SK-N-SH treated with all-trans-retinoic acid at 6 μM for 48 hours (cell line): ENCODE data around the gene CACNA1C.

Experiments used
- ATAC-seq: fragments of 200-7000 bp; cut with Tn5 transposase; 3 replicates; pipeline ENCODE4 v1.9.1; 2020; ENCODE audit warnings: mild to moderate bottlenecking, moderate library complexity
- ARNTL ChIP-seq: fragments of 450-650 bp; formaldehyde crosslinking; IDR thresholded peaks from 2 replicates; pipeline ENCODE4 v1.5.0; 2020; ENCODE audit warnings: low read depth, mild to moderate bottlenecking, moderate library complexity, borderline replicate concordance
- BACH2 ChIP-seq: fragments of 250-450 bp; sonication (Bioruptor Pico); IDR thresholded peaks from 2 replicates; pipeline ENCODE4 v1.9.0; 2021; ENCODE audit warnings: mild to moderate bottlenecking, borderline replicate concordance
- CSDC2 ChIP-seq: fragments of 250-450 bp; sonication (Bioruptor Pico); IDR thresholded peaks from 2 replicates; pipeline ENCODE4 v1.5.0; 2020; ENCODE audit warnings: mild to moderate bottlenecking, moderate library complexity
- CSRNP3 ChIP-seq: fragments of 250-450 bp; sonication (Bioruptor Pico); IDR thresholded peaks from 2 replicates; pipeline ENCODE4 v1.5.1; 2021; ENCODE audit warnings: mild to moderate bottlenecking, moderate library complexity
- ESRRG ChIP-seq: fragments of 250-450 bp; sonication (Bioruptor Pico); IDR thresholded peaks from 2 replicates; pipeline ENCODE4 v1.6.1; 2021; ENCODE audit warnings: mild to moderate bottlenecking
- GLIS3 ChIP-seq: fragments of 250-450 bp; sonication (Bioruptor Pico); IDR thresholded peaks from 2 replicates; pipeline ENCODE4 v1.5.0; 2020; ENCODE audit warnings: mild to moderate bottlenecking, moderate library complexity
- ISL1 ChIP-seq: fragments of 250-450 bp; sonication (Bioruptor Pico); IDR thresholded peaks from 2 replicates; pipeline ENCODE4 v2.1.2; 2022; ENCODE audit warnings: mild to moderate bottlenecking, moderate library complexity
- OSR1 ChIP-seq: fragments of 250-450 bp; sonication (Bioruptor Pico); IDR thresholded peaks from 2 replicates; pipeline ENCODE4 v1.8.0; 2022; ENCODE audit warnings: moderate library complexity, mild to moderate bottlenecking, inconsistent platforms
- PATZ1 ChIP-seq: fragments of 250-450 bp; sonication (Bioruptor Pico); IDR thresholded peaks from 2 replicates; pipeline ENCODE4 v1.8.0; 2020; ENCODE audit warnings: mild to moderate bottlenecking, moderate library complexity, borderline replicate concordance
- RARB ChIP-seq: fragments of 250-450 bp; sonication (Bioruptor Pico); IDR thresholded peaks from 2 replicates; pipeline ENCODE4 v1.8.0; 2021; ENCODE audit warnings: mild to moderate bottlenecking, moderate library complexity
- SNAI2 ChIP-seq: fragments of 250-450 bp; sonication (Bioruptor Pico); IDR thresholded peaks from 2 replicates; pipeline ENCODE4 v1.5.0; 2020; ENCODE audit warnings: mild to moderate bottlenecking, moderate library complexity
- TOX ChIP-seq: fragments of 250-450 bp; sonication (Bioruptor Pico); IDR thresholded peaks from 2 replicates; pipeline ENCODE4 v1.8.0; 2021; ENCODE audit warnings: mild to moderate bottlenecking, moderate library complexity, borderline replicate concordance
- TSHZ2 ChIP-seq: fragments of 250-450 bp; sonication (Bioruptor Pico); IDR thresholded peaks from 2 replicates; pipeline ENCODE4 v1.5.0; 2020; ENCODE audit warnings: mild to moderate bottlenecking, moderate library complexity
- ZC3H10 ChIP-seq: fragments of 250-450 bp; sonication (Bioruptor Pico); IDR thresholded peaks from 2 replicates; pipeline ENCODE4 v1.5.1; 2021; ENCODE audit warnings: mild to moderate bottlenecking, moderate library complexity
- ZFP3 ChIP-seq: fragments of 250-450 bp; sonication (Bioruptor Pico); IDR thresholded peaks from 2 replicates; pipeline ENCODE4 v1.5.0; 2020; ENCODE audit warnings: mild to moderate bottlenecking, moderate library complexity
- ZFP30 ChIP-seq: fragments of 450-650 bp; formaldehyde crosslinking; IDR thresholded peaks from 2 replicates; pipeline ENCODE4 v1.5.0; 2022; ENCODE audit warnings: mild to moderate bottlenecking, moderate library complexity
- ZNF565 ChIP-seq: fragments of 450-650 bp; formaldehyde crosslinking; conservative IDR thresholded peaks from 2 replicates; pipeline ENCODE4 v1.5.0; 2020; ENCODE audit warnings: low read depth, mild to moderate bottlenecking, moderate library complexity
- ZNF70 ChIP-seq: fragments of 450-650 bp; formaldehyde crosslinking; IDR thresholded peaks from 2 replicates; pipeline ENCODE4 v1.5.0; 2020; ENCODE audit warnings: mild to moderate bottlenecking, moderate library complexity
- TF ChIP-seq, protein P1 (sequence below): fragments of 250-450 bp; sonication (Bioruptor Pico); IDR thresholded peaks from 2 replicates; pipeline ENCODE4 v1.8.0; 2021; ENCODE audit warnings: low read depth, mild to moderate bottlenecking, moderate library complexity, borderline replicate concordance

CACNA1C gene

GRCh38 chr12:2578772-2579171 lies 526.0 kb downstream of the CACNA1C start:
- TF ChIP-seq SNAI2 (CRISPR knock-in tag) (no peak), PATZ1 (CRISPR knock-in tag) (no peak), ISL1 (CRISPR knock-in tag) (no peak), ESRRG (CRISPR knock-in tag) (no peak), ZFP3 (no peak), ARNTL (no peak)
- TF ChIP-seq, protein P1, sequence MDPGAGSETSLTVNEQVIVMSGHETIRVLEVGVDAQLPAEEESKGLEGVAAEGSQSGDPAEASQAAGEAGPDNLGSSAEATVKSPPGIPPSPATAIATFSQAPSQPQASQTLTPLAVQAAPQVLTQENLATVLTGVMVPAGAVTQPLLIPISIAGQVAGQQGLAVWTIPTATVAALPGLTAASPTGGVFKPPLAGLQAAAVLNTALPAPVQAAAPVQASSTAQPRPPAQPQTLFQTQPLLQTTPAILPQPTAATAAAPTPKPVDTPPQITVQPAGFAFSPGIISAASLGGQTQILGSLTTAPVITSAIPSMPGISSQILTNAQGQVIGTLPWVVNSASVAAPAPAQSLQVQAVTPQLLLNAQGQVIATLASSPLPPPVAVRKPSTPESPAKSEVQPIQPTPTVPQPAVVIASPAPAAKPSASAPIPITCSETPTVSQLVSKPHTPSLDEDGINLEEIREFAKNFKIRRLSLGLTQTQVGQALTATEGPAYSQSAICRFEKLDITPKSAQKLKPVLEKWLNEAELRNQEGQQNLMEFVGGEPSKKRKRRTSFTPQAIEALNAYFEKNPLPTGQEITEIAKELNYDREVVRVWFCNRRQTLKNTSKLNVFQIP (CRISPR knock-in tag) = no peak
- no peak for ATAC-seq

- TF ChIP-seq SNAI2 (CRISPR knock-in tag) (no peak), RARB (CRISPR knock-in tag) (no peak)
- ATAC-seq = no peak
Observed at GRCh38 chr12:2580821-2581220, 528.0 kb downstream of the CACNA1C start.

GRCh38 chr12:2581293-2582045 lies 528.7 kb downstream of the CACNA1C start:
- TF ChIP-seq OSR1 (no peak), RARB (CRISPR knock-in tag) (no peak), GLIS3 (no peak), PATZ1 (CRISPR knock-in tag) (no peak), BACH2 (CRISPR knock-in tag) (no peak), CSDC2 (CRISPR knock-in tag) (no peak), TOX (CRISPR knock-in tag) (no peak)
- ATAC-seq = no peak

DNA sequence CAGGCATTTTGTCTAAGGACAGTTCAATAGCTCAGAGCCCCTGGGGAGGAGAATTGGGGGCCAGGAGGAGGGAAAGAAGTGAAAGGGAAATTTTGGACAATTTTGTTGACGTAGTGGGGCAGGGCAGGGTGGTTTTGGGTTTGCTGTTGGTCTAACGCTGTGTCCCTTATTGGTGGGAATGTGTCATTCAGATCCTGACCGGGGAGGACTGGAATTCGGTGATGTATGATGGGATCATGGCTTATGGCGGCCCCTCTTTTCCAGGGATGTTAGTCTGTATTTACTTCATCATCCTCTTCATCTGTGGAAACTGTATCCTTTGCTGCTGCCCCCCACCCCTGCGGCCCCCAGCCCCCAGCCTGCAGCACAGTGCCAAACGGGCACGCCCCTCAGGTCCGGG lies 529.8 kb downstream of the CACNA1C start:
- TF ChIP-seq CSDC2 (CRISPR knock-in tag) = no peak
- no peak for TF ChIP-seq PATZ1 (CRISPR knock-in tag)
- TF ChIP-seq ZNF70 (CRISPR knock-in tag) = no peak
- TF ChIP-seq CSRNP3 (CRISPR knock-in tag) = no peak
- no peak for TF ChIP-seq ZNF565 (CRISPR knock-in tag)
- TF ChIP-seq TSHZ2 (CRISPR knock-in tag) = no peak
- TF ChIP-seq, protein P1 (CRISPR knock-in tag) = no peak
- TF ChIP-seq ARNTL = no peak
- no peak for TF ChIP-seq ZFP30
- no peak for TF ChIP-seq ZC3H10 (CRISPR knock-in tag)
- TF ChIP-seq, all 23 proteins: peak for 0
- no peak; the same call in 2 of the 3 replicates for ATAC-seq
